Hepatocyte (in vitro differentiated cells): ENCODE results near the gene CYP26A1. TPM values are rescaled to one million over a fixed set of nuclear protein-coding genes. Genes with fewer than 3 reads are reported as not detected.

Experiments used
- DNase-seq: peaks from one replicate; pipeline ENCODE4 v3.0.0-alpha.2; 2016; ENCODE audit warnings: low spot score
- H2AFZ ChIP-seq: fragments of 200-600 bp; sonication (generic); 2 replicates; pipeline ENCODE4 v1.6.0; 2016; ENCODE audit warnings: antibody characterized with exemption, mild to moderate bottlenecking
- H3K27ac ChIP-seq: fragments of 200-600 bp; sonication (generic); 2 replicates; pipeline ENCODE4 v1.5.1; 2016; ENCODE audit warnings: mild to moderate bottlenecking
- H3K27me3 ChIP-seq: fragments of 200-600 bp; sonication (generic); 2 replicates; pipeline ENCODE4 v1.6.1; 2016
- H3K36me3 ChIP-seq: fragments of 200-600 bp; sonication (generic); replicated peaks from 2 replicates; pipeline ENCODE4 v1.5.1; 2016; ENCODE audit warnings: low read depth; ENCODE audit not compliant: insufficient read depth
- H3K4me1 ChIP-seq: fragments of 200-600 bp; sonication (generic); 2 replicates; pipeline ENCODE4 v1.5.1; 2016; ENCODE audit warnings: mild to moderate bottlenecking, moderate library complexity; ENCODE audit not compliant: insufficient read depth
- H3K4me2 ChIP-seq: fragments of 200-600 bp; sonication (generic); 2 replicates; pipeline ENCODE4 v1.6.0; 2016
- H3K4me3 ChIP-seq: fragments of 200-600 bp; sonication (generic); 2 replicates; pipeline ENCODE4 v1.5.1; 2016; ENCODE audit warnings: mild to moderate bottlenecking
- H3K79me2 ChIP-seq: fragments of 200-600 bp; sonication (generic); 2 replicates; pipeline ENCODE4 v1.6.0; 2017; ENCODE audit warnings: mild to moderate bottlenecking
- H3K9me2 ChIP-seq: fragments of 200-600 bp; sonication (generic); replicated peaks from 2 replicates; pipeline ENCODE4 v1.6.0; 2017; ENCODE audit warnings: mild to moderate bottlenecking; ENCODE audit not compliant: insufficient read depth
- H3K9me3 ChIP-seq: fragments of 200-600 bp; sonication (generic); 2 replicates; pipeline ENCODE4 v1.5.1; 2016; ENCODE audit warnings: low read depth, mild to moderate bottlenecking
- H4K20me1 ChIP-seq: fragments of 200-600 bp; sonication (generic); 2 replicates; pipeline ENCODE4 v1.6.0; 2016; ENCODE audit warnings: mild to moderate bottlenecking; ENCODE audit not compliant: insufficient read depth, poor library complexity, severe bottlenecking
- CTCF ChIP-seq: fragments of 200-600 bp; sonication (generic); IDR thresholded peaks from 2 replicates; pipeline ENCODE4 v1.5.1; 2016; ENCODE audit warnings: antibody characterized with exemption, mild to moderate bottlenecking; ENCODE audit not compliant: poor library complexity
- EZH2 ChIP-seq: fragments of 200-600 bp; sonication (generic); IDR thresholded peaks from 2 replicates; pipeline ENCODE4 v1.6.1; 2016; ENCODE audit warnings: antibody characterized with exemption, mild to moderate bottlenecking, borderline replicate concordance
- EZH2phosphoT487 ChIP-seq: fragments of 200-600 bp; sonication (generic); IDR thresholded peaks from one replicate; pipeline ENCODE4 v1.6.1; 2018; ENCODE audit warnings: antibody characterized with exemption, mild to moderate bottlenecking, low read depth, moderate library complexity; ENCODE audit not compliant: unreplicated experiment, severe bottlenecking
- WGBS: methylation state at CpG from one replicate; pipeline ENCODE4 v1.1.6; 2016; ENCODE audit warnings: low lambda C conversion rate; ENCODE audit errors: missing lambda C conversion rate; 5-methylcytosine and 5-hydroxymethylcytosine counted together
- polyA plus RNA-seq: library from polyadenylated mRNA; unstranded; fragments of >200 nt; fragmentation: Nextera tagmentation; extraction: Ambion mirVana; gene quantifications from 2 replicates; pipeline ENCODE4 v1.2.1, GENCODE V29; 2016
- total RNA-seq: library from RNA; depleted of rRNA; stranded (reverse); fragments of >200 nt; gene quantifications from 2 replicates; pipeline ENCODE4 v1.2.3, GENCODE V29; 2014

CYP26A1 gene
- total and polyA plus RNA-seq, 2 experiments from 2014 or later = 0.69 to 0.80 TPM

GRCh38 chr10:93061594-93062513 is 11.8 kb upstream of the CYP26A1 start:
- Histone ChIP-seq H3K36me3 (no peaks in the 10 kb centered on the region), H3K27me3 (peaks cover 89% of the 10 kb centered on the region), H3K4me3 (no peak overlapping the region), H3K9me2 (no peaks in the 10 kb centered on the region), H3K79me2 (no peaks in the 10 kb centered on the region), H3K27ac (no peak overlapping the region), H4K20me1 (no peaks in the 10 kb centered on the region), H3K4me2 (peak overlapping the region; percentile 70), H2AFZ (no peak overlapping the region), H3K4me1 (no peaks in the 10 kb centered on the region), H3K9me3 (no peaks in the 10 kb centered on the region)
- TF ChIP-seq CTCF = no peak
- no peak for DNase-seq
- 88% methylated on average over 56 of the region's 57 CpGs for WGBS

- no peak overlapping the region for H3K27ac ChIP-seq
- H3K4me3 ChIP-seq = no peak overlapping the region
- 36% methylated on average over 56 of the region's 68 CpGs for WGBS
- no peaks in the 10 kb centered on the region for H3K9me3 ChIP-seq
- peak overlapping the region; percentile 70 for H3K4me2 ChIP-seq
- TF ChIP-seq EZH2 (no peak), EZH2phosphoT487 (no peak), CTCF (peak; percentile 37)
- H2AFZ ChIP-seq = no peak overlapping the region
- DNase-seq = peak; percentile 63
- H3K27me3 ChIP-seq = peaks cover 91% of the 10 kb centered on the region
- H3K79me2 ChIP-seq = no peaks in the 10 kb centered on the region
- H3K4me1 ChIP-seq = no peaks in the 10 kb centered on the region
- no peaks in the 10 kb centered on the region for H3K36me3 ChIP-seq
- H4K20me1 ChIP-seq = no peaks in the 10 kb centered on the region
- H3K9me2 ChIP-seq = no peaks in the 10 kb centered on the region
Observed at GRCh38 chr10:93062514-93063143, 11.1 kb upstream of the CYP26A1 start.

- H3K4me3 ChIP-seq = no peak overlapping the region
- no peaks in the 10 kb centered on the region for H3K9me2 ChIP-seq
- H3K4me1 ChIP-seq = no peaks in the 10 kb centered on the region
- H3K27me3 ChIP-seq = peaks cover 93% of the 10 kb centered on the region
- H3K4me2 ChIP-seq = peak overlapping the region; percentile 70
- no peaks in the 10 kb centered on the region for H3K36me3 ChIP-seq
- TF ChIP-seq CTCF = no peak
- no peak for TF ChIP-seq EZH2phosphoT487
- no peak for TF ChIP-seq EZH2
- 39% methylated on average over 28 of the region's 43 CpGs for WGBS
- no peak overlapping the region for H2AFZ ChIP-seq
- no peaks in the 10 kb centered on the region for H3K9me3 ChIP-seq
- no peak for DNase-seq
- H3K79me2 ChIP-seq = no peaks in the 10 kb centered on the region
- no peak overlapping the region for H3K27ac ChIP-seq
- no peaks in the 10 kb centered on the region for H4K20me1 ChIP-seq
Observed at GRCh38 chr10:93063144-93063976, 10.3 kb upstream of the CYP26A1 start.
